ENCODE results near the gene ITSN1.

DNA sequence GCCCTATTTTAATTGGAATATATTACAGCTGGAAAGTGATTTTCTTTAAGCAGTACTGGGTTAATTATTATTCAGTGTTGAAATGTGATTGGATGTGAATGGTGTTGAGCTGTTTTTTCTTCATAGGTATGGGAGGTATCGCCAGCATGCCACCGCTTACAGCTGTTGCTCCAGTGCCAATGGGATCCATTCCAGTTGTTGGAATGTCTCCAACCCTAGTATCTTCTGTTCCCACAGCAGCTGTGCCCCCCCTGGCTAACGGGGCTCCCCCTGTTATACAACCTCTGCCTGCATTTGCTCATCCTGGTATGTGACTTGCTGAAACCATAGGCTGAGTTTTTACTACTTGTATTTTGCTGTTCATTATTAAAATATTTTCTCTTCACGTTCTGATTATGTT, 107.7 kb downstream of the ITSN1 start:
- TF ChIP-seq POLR2A (IDR thresholded peaks at IDR 0.05) = no peak
- TF ChIP-seq, protein P1, sequence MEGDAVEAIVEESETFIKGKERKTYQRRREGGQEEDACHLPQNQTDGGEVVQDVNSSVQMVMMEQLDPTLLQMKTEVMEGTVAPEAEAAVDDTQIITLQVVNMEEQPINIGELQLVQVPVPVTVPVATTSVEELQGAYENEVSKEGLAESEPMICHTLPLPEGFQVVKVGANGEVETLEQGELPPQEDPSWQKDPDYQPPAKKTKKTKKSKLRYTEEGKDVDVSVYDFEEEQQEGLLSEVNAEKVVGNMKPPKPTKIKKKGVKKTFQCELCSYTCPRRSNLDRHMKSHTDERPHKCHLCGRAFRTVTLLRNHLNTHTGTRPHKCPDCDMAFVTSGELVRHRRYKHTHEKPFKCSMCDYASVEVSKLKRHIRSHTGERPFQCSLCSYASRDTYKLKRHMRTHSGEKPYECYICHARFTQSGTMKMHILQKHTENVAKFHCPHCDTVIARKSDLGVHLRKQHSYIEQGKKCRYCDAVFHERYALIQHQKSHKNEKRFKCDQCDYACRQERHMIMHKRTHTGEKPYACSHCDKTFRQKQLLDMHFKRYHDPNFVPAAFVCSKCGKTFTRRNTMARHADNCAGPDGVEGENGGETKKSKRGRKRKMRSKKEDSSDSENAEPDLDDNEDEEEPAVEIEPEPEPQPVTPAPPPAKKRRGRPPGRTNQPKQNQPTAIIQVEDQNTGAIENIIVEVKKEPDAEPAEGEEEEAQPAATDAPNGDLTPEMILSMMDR (IDR thresholded peaks at IDR 0.05) = no peak
